GM19397 (cell line): ENCODE results near the gene RNASEH2A.
A peak's percentile ranks its signal among the peaks of the same experiment; 100 is the strongest.
"Not testable (repeated sequence)": the region's sequence is repeated elsewhere in the genome, so short reads cannot be mapped to it uniquely, and the experiment has no call there.

Source experiments
- ATAC-seq: cut with Tn5 transposase; IDR thresholded peaks from one replicate; pipeline ENCODE4 v1.9.1; 2021; ENCODE audit warnings: mild to moderate bottlenecking, moderate library complexity; ENCODE audit not compliant: unreplicated experiment

RNASEH2A gene

GRCh38 chr19:12792853-12793289 lies 13.5 kb upstream of the RNASEH2A start:
- no peak for ATAC-seq

GRCh38 chr19:12793290-12794195 lies 12.8 kb upstream of the RNASEH2A start:
- peak; percentile 31 for ATAC-seq

GRCh38 chr19:12794196-12794941 lies 12.0 kb upstream of the RNASEH2A start:
- no peak for ATAC-seq

GRCh38 chr19:12794971-12795381 lies 11.4 kb upstream of the RNASEH2A start:
- ATAC-seq, result no peak

GRCh38 chr19:12796146-12797071 lies 10.0 kb upstream of the RNASEH2A start:
- ATAC-seq, result no peak

- ATAC-seq, result no peak
Observed at GRCh38 chr19:12797141-12797587, 9.2 kb upstream of the RNASEH2A start.

- ATAC-seq, result not testable (repeated sequence)
Observed at GRCh38 chr19:12797607-12798006, 8.8 kb upstream of the RNASEH2A start.

GRCh38 chr19:12799742-12800465 lies 6.5 kb upstream of the RNASEH2A start:
- no peak for ATAC-seq

- ATAC-seq, result no peak
Observed at GRCh38 chr19:12800466-12800770, 6.0 kb upstream of the RNASEH2A start.

GRCh38 chr19:12800923-12801465 lies 5.4 kb upstream of the RNASEH2A start:
- no peak for ATAC-seq

- peak; percentile 38 for ATAC-seq
Observed at GRCh38 chr19:12801466-12802266, 4.7 kb upstream of the RNASEH2A start, which contains the start of the genes PRDX2 and THSD8. Gene PRDX2 (minus strand): TSS chr19:12801800. CDS start chr19:12801261, 539 bp downstream. Gene THSD8 (plus strand): TSS chr19:12802069. CDS start chr19:12802072, 3 bp downstream.

GRCh38 chr19:12802267-12803106 lies 3.9 kb upstream of the RNASEH2A start:
- ATAC-seq, result no peak

GRCh38 chr19:12804051-12804450 lies 2.3 kb upstream of the RNASEH2A start:
- ATAC-seq, result no peak

- ATAC-seq, result no peak
Observed at GRCh38 chr19:12815088-12815487, 8.7 kb downstream of the RNASEH2A start.

- not testable (repeated sequence) for ATAC-seq
Observed at GRCh38 chr19:12817188-12817587, 10.8 kb downstream of the RNASEH2A start.

- not testable (repeated sequence) for ATAC-seq
Observed at GRCh38 chr19:12817810-12818209, 11.4 kb downstream of the RNASEH2A start.

GRCh38 chr19:12821761-12822160 lies 15.4 kb downstream of the RNASEH2A start:
- no peak for ATAC-seq
